D721Med (cell line): Measurements from ENCODE around the gene KSR1.

Source experiments
- DNase-seq: peaks from one replicate; pipeline ENCODE4 v3.0.0; 2011; ENCODE audit warnings: low spot score; ENCODE audit not compliant: insufficient read length
- FAIRE-seq: peaks from 2 replicates; lab custom pipeline; 2011; peaks lifted over from hg19 to GRCh38; lab: Jason Lieb, UNC
- TF ChIP-seq, protein P1 (sequence below): IDR thresholded peaks from 2 replicates; pipeline ENCODE4 v1.5.1; 2012; ENCODE audit warnings: mild to moderate bottlenecking, control low read depth; ENCODE audit not compliant: insufficient read depth; ENCODE audit errors: missing control alignments

The KSR1 gene

DNA sequence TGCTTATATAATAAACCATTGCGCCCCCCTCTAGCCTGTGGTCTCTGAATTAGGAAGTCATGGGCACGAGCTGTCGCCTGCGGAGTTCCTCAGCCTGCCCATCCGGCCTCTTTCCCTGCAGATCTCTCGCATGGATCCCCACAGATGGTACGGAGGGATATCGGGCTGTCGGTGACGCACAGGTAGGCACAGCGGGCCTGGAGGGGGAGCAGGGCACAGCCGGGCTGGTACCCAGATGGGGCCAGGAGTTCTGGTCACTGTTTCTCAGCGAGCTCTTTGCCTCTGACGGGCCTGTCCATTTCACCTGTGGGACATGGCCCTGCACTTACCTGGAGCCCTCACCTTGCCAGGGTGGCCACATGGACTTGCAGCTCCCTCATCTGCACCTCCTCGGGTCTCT lies 132.1 kb downstream of the KSR1 start:
- TF ChIP-seq, protein P1, sequence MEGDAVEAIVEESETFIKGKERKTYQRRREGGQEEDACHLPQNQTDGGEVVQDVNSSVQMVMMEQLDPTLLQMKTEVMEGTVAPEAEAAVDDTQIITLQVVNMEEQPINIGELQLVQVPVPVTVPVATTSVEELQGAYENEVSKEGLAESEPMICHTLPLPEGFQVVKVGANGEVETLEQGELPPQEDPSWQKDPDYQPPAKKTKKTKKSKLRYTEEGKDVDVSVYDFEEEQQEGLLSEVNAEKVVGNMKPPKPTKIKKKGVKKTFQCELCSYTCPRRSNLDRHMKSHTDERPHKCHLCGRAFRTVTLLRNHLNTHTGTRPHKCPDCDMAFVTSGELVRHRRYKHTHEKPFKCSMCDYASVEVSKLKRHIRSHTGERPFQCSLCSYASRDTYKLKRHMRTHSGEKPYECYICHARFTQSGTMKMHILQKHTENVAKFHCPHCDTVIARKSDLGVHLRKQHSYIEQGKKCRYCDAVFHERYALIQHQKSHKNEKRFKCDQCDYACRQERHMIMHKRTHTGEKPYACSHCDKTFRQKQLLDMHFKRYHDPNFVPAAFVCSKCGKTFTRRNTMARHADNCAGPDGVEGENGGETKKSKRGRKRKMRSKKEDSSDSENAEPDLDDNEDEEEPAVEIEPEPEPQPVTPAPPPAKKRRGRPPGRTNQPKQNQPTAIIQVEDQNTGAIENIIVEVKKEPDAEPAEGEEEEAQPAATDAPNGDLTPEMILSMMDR = no peak
- no peak for DNase-seq
- no peak for FAIRE-seq

DNA sequence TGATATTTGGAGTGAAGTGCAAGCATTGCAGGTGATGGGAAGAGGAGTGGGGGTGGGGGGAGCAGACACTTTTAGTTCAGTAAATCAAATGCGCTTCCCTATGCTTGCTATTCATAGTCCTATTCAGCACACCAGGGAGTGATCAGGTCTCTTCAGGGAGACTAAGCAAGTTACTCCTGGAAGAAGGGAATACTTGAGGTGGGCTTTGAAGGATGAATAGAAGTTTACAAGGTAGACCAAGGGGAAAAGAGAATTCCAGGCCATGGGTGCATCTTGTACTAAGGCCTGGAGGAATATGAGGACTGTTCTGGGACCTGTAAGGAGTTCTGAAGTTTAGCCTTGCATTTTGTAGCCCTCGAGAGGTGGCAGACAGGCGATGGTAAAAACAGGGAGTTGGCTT lies 134.6 kb downstream of the KSR1 start:
- FAIRE-seq (no peak), DNase-seq (no peak)

DNA sequence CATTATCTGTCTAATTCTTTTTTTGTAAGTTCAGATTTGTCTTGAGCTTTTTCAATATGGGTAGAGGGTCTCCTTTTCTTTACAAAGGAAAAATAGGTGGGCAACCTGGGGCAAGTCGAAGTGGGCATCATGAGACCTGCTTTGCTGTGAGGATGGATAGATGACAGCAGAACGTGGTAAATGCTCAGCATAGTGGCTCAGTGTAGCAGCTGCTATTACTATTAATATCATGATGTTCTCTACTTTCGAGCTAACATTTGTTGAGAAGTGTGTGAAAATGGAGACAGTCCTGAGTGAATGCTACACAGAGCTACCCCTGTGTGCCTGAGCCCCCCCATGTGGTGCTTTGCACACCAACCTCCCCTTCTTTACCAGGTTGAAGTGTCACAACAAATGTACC lies 135.7 kb downstream of the KSR1 start:
- no peak for FAIRE-seq
- TF ChIP-seq, protein P1 = no peak
- no peak for DNase-seq

More for the DNA sequence above, 134.6 kb downstream of the KSR1 start:
- TF ChIP-seq, protein P1 = no peak

DNA sequence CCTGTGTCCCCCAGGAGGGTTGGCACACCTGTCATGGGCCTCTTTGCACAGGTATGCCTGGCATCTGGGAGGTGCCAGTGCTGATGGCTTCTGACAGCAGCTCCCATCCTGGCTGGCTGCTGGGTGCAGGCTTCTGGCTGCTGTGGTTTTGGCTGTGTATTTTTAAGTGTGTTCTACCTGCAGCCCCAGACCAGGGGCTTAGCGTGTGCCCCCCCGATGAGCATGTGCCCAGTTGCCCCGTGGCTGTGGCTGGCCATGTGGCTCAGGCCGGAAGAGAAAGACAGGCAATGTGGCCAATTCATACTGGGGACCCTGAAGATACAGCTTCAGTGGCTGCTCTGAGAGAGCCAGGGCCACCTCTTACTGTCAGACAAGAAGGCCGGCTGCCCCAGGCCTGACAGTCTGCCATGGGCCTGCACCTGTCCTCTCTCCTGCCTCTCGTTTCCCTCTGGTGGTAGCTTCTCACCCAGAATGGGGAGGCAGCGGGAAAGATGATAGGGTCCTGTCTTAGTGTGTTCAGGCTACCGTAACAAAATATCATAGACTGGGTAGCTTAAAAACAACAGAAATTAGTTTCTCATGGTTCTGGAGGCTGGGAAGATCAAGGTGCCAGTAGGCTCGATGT lies 137.1 kb downstream of the KSR1 start:
- FAIRE-seq (no peak), DNase-seq (no peak)
- TF ChIP-seq, protein P1 = no peak

DNA sequence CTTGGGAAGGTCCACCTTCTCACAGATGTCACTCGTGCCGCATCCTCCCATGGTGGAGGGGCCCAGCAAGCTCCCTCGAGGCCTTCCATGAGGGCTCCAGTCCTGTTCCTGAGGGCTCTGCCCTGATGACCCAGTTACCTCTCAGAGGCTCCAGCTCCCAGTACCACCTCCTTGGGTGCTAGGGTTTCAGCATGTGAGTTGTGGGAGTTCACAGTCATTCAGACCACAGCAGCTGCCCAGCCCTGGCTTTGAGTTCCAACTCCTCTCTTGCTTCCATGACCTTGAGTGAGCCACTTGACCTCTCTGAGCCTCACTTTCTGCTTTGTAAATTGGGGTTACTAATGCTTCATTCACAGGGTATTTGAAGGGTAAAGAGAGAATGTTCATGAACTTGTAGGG lies 137.6 kb downstream of the KSR1 start:
- TF ChIP-seq, protein P1 = no peak
- FAIRE-seq (no peak), DNase-seq (no peak)

DNA sequence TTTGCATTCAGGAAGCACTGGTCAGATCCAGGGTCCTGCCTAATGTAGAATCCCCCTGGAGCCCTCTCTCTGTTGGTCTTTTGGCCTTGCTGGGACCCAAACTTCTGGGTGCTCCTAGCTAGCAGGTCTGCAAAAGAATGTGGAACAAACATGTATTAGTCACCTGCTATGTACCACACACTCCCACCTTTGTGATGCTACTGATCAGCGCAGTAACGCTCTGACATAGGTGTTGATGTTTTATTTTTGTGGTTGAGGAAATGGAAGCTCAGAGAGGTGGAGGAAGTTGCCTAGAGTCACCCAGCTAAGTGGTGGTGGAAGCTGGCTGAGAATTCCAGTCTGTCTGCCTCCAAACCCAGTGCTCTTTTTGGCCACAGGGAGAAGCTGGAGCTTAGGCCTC lies 139.0 kb downstream of the KSR1 start:
- no peak for FAIRE-seq
- TF ChIP-seq, protein P1 = no peak

DNA sequence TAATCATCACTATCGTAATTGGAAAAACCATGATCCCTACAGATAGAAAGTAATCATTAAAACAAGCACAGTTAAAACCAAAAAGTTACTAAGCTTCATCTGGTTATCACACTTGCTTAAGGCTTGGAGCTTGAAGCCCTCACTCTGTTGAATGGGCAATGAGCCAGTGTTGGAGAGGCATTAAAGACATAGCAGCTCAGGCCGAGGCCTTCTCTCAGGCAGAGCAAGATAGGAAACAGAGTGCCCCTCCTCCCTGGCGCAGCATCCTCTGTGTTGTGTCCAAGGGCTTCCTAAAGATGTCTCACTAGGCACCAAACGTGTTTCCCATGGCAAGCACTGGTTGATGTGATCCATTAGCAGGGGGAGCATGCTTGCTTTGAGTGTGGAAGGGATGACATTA lies 139.8 kb downstream of the KSR1 start:
- TF ChIP-seq, protein P1 = no peak
- FAIRE-seq (no peak), DNase-seq (no peak)

More for the DNA sequence above, 139.0 kb downstream of the KSR1 start:
- no peak for DNase-seq
